ELR (cell line): Measurements from ENCODE around the gene CDH7.

ENCODE experiments used
- DNase-seq: peaks from one replicate; pipeline ENCODE4 v3.0.0-alpha.2; 2015; ENCODE audit warnings: low read depth

Gene CDH7

GRCh38 chr18:65768120-65768778 lies 17.4 kb downstream of the CDH7 start:
- no peak for DNase-seq

DNA sequence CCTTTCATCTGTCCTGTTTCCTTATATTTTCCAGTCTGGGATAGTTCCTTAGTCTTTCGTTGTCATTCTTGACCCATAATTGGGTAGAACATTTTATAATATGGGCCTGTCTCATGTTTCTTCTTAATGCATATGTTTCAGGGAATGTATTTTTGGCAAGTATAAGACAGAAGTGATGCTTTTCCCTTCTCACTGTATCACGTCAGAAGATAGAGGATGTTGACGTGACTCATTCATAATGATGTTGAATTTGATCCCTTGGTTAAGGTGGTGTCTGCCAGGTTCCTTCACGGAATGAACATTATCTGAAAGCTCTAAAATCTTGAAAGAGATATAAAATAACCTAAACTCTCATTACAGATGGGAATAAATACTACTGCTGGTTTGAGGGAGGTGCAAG lies 18.8 kb downstream of the CDH7 start:
- no peak for DNase-seq

GRCh38 chr18:65786474-65786873 lies 35.7 kb downstream of the CDH7 start:
- no peak for DNase-seq

GRCh38 chr18:65788373-65788772 lies 37.6 kb downstream of the CDH7 start:
- DNase-seq, result no peak

DNA sequence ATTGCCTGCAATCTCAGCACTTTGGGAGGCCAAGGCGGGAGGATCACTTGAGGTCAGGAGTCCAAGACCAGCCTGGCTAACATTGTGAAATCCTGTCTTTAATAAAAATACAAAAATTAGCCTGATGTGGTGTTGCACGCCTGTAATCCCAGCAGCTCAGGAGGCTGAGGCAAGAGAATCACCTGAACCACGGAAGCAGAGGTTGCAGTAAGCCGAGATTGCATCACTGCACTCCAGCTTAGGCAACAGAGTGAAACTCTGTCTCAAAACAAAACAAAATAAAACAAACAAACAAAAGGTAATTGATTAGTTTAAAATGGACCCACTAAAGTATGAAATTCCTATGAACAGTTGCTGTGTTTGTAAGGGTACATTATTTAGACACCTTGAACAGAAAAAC lies 39.8 kb downstream of the CDH7 start:
- no peak for DNase-seq

GRCh38 chr18:65791719-65792118 lies 40.9 kb downstream of the CDH7 start:
- no peak for DNase-seq

DNA sequence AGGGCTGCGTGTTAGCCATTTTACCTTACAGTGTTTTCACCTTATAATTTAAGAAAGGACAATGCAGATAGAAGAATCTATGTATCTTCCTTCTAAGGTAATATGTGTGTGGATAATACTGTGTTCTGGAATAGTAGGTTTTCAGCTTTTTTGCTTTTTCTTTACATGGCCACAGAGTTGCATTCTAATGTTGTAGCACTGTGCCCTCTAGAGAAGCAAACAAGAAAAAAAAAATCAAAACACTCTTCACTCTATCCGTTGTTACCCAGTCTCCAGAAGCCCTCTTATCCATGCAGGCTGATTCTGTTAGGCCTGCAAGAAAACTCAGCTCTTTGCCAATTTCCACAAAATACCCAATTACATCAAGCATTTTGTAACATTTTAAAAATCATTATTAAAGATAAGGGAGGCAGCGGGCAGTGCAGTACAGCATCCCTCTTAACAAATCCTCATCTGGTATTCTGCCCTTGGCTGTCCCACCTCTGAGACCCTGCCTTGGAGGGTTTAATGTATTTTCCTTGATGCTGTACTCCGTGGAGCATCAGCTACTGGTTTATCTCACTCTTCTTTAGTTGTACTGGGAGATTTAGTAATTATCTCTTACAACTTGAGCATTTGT lies 41.8 kb downstream of the CDH7 start:
- DNase-seq, result no peak

GRCh38 chr18:65808759-65809158 lies 57.9 kb downstream of the CDH7 start:
- no peak for DNase-seq

- DNase-seq, result no peak
Observed at GRCh38 chr18:65811307-65811706, 60.5 kb downstream of the CDH7 start.

- no peak for DNase-seq
Observed at GRCh38 chr18:65815506-65815905, 64.7 kb downstream of the CDH7 start.

GRCh38 chr18:65817178-65817577 lies 66.4 kb downstream of the CDH7 start:
- no peak for DNase-seq

- no peak for DNase-seq
Observed at GRCh38 chr18:65821911-65822310, 71.1 kb downstream of the CDH7 start.

DNA sequence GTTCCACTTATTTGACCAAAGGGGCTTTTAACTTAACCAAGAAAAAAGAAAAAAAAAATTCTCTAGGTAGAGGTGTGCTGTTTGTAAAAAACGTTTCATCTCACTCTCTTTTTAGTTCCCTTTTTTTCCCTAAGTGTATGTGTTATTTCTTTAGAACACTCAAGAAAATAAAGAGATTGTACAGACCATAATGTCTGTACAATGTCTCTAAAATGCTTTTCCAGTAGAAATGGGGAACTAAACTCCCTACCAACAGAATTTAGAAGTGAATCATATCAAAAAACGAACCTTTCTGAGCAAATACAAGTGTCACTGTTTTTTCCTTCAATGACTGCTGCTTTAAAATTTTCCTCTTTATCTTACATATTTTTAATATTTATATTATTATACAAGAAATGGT lies 72.0 kb downstream of the CDH7 start:
- DNase-seq, result no peak

DNA sequence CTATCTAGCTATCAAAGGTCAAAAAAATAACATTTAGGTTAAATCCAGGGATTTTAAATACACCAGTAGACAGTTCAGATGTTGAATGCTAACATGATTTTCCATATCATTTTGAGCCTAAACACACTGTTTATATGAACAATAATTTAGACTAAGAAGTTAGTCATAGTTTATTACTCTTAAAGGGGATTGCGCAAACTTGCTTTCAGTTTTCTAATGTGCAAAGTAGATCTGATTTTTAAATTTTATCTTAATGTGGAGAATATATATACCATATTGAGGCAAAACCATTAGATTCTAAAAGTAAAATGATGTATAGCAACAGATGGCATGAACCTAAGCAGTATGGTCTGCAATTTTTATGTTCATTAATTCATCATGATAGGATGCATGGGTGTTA lies 76.6 kb downstream of the CDH7 start:
- DNase-seq, result no peak

GRCh38 chr18:65835881-65836280 lies 85.1 kb downstream of the CDH7 start:
- DNase-seq, result no peak

DNA sequence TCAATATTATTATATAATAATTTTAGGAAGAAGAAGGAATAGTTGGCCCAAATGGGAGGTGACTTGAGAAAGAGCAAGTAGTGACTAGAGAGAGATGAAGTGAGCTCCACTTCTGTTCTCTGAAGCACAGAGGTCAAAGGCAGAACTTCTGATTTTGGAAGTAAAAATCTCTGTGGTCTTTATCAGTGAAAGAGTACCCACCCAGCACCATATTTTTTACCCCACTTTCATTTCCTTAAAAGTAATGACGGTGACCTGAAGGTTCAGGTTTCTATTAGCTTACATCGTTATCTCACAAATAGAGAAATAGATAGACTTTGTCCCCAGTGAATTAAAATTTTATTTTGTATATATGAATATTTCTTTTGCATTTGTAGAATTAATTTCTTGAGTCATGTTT lies 95.3 kb downstream of the CDH7 start:
- no peak for DNase-seq

GRCh38 chr18:65852273-65852672 lies 101.5 kb downstream of the CDH7 start:
- no peak for DNase-seq

- DNase-seq, result no peak
Observed at GRCh38 chr18:65859075-65859474, 108.3 kb downstream of the CDH7 start.

DNA sequence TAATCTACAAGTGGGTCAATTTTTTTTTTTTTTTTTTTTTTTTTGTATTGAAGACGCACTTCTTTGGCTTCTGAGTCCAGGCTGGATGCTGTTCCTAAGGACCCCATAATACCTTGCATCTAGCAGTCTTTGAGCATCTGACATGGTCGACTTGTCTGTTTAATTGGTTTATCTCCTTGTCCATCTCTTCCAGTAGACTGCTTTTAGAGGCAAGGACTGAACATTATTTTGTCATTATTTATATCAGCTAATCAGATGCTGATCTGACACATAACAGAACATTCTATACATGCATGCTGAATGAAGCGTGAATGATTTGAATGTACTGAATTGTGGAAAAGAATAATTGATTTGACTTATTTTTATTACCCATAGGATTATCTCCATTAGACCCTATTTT lies 118.7 kb downstream of the CDH7 start:
- no peak for DNase-seq

DNA sequence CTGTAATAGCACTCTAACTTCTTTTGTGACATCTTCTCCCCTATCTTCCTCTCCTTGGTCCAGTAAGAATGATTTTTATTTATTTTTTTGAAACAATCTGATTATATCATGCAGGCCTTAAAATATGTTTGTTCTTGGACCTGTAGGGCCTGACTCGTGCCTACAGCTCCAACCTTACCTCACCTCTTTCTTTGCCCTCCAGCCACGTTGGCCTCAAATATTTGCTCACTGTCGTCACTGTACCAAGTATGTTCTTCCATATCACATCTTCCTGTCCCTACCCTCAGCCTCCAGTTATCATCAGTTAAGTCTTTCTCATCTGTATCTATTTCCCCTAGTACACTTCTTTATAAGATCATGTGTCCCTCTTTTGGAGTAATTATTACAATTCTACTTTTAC lies 125.5 kb downstream of the CDH7 start:
- DNase-seq, result no peak

GRCh38 chr18:65897292-65897691 lies 146.5 kb downstream of the CDH7 start:
- DNase-seq, result no peak

DNA sequence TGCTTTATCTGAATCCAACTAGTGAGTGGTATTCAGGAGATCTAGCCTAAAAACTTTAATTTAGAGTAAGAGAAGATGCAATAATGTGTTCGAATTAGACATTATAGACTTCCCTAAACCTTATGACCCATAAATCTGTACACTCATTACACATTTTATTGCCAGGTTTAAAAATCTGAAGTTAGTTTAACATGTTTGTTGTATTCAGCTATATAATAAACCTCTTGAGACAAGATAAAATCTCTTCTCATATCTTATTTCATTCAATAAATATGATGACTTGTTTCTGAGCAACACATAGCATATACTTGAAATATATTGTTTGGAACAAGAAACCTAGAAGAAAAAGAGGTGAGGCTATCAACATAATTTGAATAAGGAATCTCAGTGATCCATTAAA lies 150.7 kb downstream of the CDH7 start:
- no peak for DNase-seq

- DNase-seq, result no peak
Observed at GRCh38 chr18:65906621-65907034, 155.8 kb downstream of the CDH7 start.

- DNase-seq, result no peak
Observed at GRCh38 chr18:65907281-65907680, 156.5 kb downstream of the CDH7 start.
